Neural crest cell (in vitro differentiated cells): ENCODE data around the gene APOB. TPM values are rescaled to one million over a fixed set of nuclear protein-coding genes. Genes with fewer than 3 reads are reported as not detected.

ENCODE experiments used
- DNase-seq: peaks from one replicate; pipeline ENCODE4 v3.0.0; 2021; ENCODE audit warnings: low read depth, mixed read lengths, low spot score
- H3K27ac Mint-ChIP-seq: one replicate; pipeline ENCODE4 v1.8.0; 2021; ENCODE audit warnings: mild to moderate bottlenecking, mixed read lengths; ENCODE audit not compliant: unreplicated experiment
- H3K27me3 Mint-ChIP-seq: 2 replicates; pipeline ENCODE4 v1.8.0; 2021; ENCODE audit warnings: low read depth, mild to moderate bottlenecking, mixed read lengths
- H3K36me3 Mint-ChIP-seq: 2 replicates; pipeline ENCODE4 v1.8.0; 2021; ENCODE audit warnings: low read depth, mild to moderate bottlenecking, mixed read lengths
- H3K4me1 Mint-ChIP-seq: 2 replicates; pipeline ENCODE4 v1.8.0; 2021; ENCODE audit warnings: mixed read lengths
- H3K4me3 Mint-ChIP-seq: one replicate; pipeline ENCODE4 v1.8.0; 2021; ENCODE audit warnings: mild to moderate bottlenecking, mixed read lengths
- H3K9me3 Mint-ChIP-seq: 2 replicates; pipeline ENCODE4 v1.8.0; 2021; ENCODE audit warnings: mixed read lengths
- CTCF ChIP-seq: fragments of 200-600 bp; sonication (generic); conservative IDR thresholded peaks from 2 replicates; pipeline ENCODE4 v1.5.0; 2021; ENCODE audit warnings: antibody characterized with exemption, mild to moderate bottlenecking
- total RNA-seq: library from RNA; stranded (reverse); gene quantifications from 2 replicates; pipeline ENCODE4 v1.2.1, GENCODE V29; 2021

The APOB gene
- total RNA-seq, 1 donor from 2014 or later: 0.09 TPM

DNA sequence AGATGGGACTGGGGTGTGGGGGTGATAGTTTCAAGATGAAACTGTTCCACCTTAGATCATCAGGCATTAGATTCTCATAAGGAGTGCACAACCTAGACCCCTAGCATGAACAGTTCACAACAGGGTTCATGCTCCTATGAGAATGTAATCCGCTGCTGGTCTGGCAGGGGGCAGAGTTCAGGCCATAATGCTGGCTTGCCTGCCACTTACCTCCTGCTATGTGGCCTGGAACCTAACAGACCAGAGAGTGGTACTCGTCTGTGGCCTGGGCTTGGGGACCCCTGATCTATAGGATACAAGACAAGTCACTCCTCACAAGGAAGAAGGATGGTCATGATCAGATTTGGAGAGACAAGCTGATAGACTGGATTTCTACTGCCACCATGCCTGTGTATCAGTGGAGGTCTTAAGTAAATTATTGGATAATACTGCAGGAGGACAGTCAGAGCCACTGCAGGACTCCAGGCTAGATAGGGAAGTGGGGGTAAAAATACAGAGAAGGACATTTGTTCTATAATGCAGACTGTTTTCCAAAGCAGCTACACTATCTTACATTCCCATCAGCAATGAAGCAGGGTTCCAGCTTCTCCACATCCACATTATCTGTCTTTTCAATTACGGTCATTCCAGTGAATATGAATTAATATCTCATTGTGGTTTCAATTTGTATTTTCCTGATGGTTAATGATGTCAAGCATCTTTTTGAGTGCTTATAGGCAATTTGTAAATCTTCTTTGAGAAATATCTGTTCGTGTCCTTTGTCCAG, 28.8 kb upstream of the APOB start:
- H3K4me3 Mint-ChIP-seq: no peak overlapping the region
- TF ChIP-seq CTCF: no peak
- DNase-seq: no peak
- H3K4me1 Mint-ChIP-seq: no peaks in the 10 kb centered on the region
- no peaks in the 10 kb centered on the region for H3K36me3 Mint-ChIP-seq
- H3K9me3 Mint-ChIP-seq: no peaks in the 10 kb centered on the region
- no peak overlapping the region for H3K27ac Mint-ChIP-seq
- peaks cover 12% of the 10 kb centered on the region for H3K27me3 Mint-ChIP-seq

GRCh38 chr2:21070341-21071257, 26.7 kb upstream of the APOB start:
- Mint-ChIP-seq H3K4me1 (no peaks in the 10 kb centered on the region), H3K4me3 (no peak overlapping the region), H3K9me3 (no peaks in the 10 kb centered on the region), H3K36me3 (no peaks in the 10 kb centered on the region), H3K27ac (no peak overlapping the region), H3K27me3 (peaks cover 13% of the 10 kb centered on the region)
- no peak for DNase-seq
- TF ChIP-seq CTCF: no peak

DNA sequence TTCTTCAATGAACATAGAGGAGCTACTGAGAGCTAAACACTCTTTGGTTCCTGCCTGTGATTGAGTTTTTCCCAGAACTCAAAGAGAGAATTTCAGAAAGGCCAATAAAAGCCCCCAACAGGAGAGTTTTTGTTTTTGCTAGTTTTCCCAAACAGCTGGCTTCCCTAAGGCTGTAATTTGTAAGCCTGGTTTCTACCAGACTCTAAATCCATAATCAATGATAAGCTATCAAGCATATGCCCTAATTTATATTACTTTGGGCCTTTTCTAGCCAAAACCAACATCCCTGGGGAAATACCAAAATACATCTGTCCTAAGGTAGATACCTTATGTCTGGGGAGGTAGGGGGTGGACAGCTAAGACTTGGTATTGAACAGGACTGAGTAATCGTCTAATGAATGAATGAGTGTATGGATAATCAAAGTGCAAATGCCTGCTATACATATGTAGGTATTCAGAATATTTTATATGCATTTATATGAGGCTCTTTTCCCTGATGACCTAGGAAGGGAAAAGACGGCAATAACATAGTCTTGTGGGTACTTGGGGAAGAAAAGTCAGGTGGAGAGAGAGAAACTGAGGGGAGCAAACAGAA, 26.0 kb upstream of the APOB start:
- no peaks in the 10 kb centered on the region for H3K9me3 Mint-ChIP-seq
- TF ChIP-seq CTCF: no peak
- peak overlapping the region; percentile 47 for H3K27ac Mint-ChIP-seq
- no peak overlapping the region for H3K4me3 Mint-ChIP-seq
- H3K36me3 Mint-ChIP-seq: no peaks in the 10 kb centered on the region
- peaks cover 20% of the 10 kb centered on the region for H3K27me3 Mint-ChIP-seq
- H3K4me1 Mint-ChIP-seq: no peaks in the 10 kb centered on the region
- no peak for DNase-seq

- DNase-seq: no peak
- H3K27ac Mint-ChIP-seq: no peak overlapping the region
- H3K36me3 Mint-ChIP-seq: no peaks in the 10 kb centered on the region
- H3K4me1 Mint-ChIP-seq: no peaks in the 10 kb centered on the region
- H3K9me3 Mint-ChIP-seq: no peaks in the 10 kb centered on the region
- H3K27me3 Mint-ChIP-seq: peaks cover 20% of the 10 kb centered on the region
- no peak for TF ChIP-seq CTCF
- H3K4me3 Mint-ChIP-seq: no peak overlapping the region
Measured at GRCh38 chr2:21067859-21068537, 24.1 kb upstream of the APOB start.

GRCh38 chr2:21067125-21067524, 23.3 kb upstream of the APOB start:
- DNase-seq: no peak
- Mint-ChIP-seq H3K36me3 (no peaks in the 10 kb centered on the region), H3K27ac (no peak overlapping the region), H3K9me3 (no peaks in the 10 kb centered on the region), H3K4me3 (no peak overlapping the region), H3K27me3 (peaks cover 20% of the 10 kb centered on the region), H3K4me1 (no peaks in the 10 kb centered on the region)
- no peak for TF ChIP-seq CTCF
